Tibial artery (tissue), 4 donors: Measurements from ENCODE around the gene MCEMP1.

Experiments
- DNase-seq, 2 donors: peaks; one replicate each; pipeline ENCODE4 v3.0.0-alpha.2; 2019
- H3K27ac ChIP-seq, 2 donors: fragments of 200-600 bp; sonication (generic) in 1 of 2; 1 replicate in 1 of 2; 2 replicates in 1 of 2; pipeline ENCODE4 v1.5.1; 2018 to 2019; ENCODE audit warnings: mild to moderate bottlenecking in 1 of 2
- H3K27me3 ChIP-seq, 2 donors: fragments of 200-600 bp; sonication (generic) in 1 of 2; one replicate each; pipeline versions ENCODE4 v1.5.1 to v1.6.0; 2016 to 2019
- H3K36me3 ChIP-seq, 3 donors: fragments of 200-600 bp; sonication (generic) in 2 of 3; one replicate each; pipeline ENCODE4 v1.5.1; 2016 to 2019; ENCODE audit warnings: mild to moderate bottlenecking in 2 of 3
- H3K4me1 ChIP-seq, 4 donors: fragments of 200-600 bp; sonication (generic) in 2 of 4; 1 replicate in 3 of 4; 2 replicates in 1 of 4; pipeline ENCODE4 v1.5.1; 2016 to 2019
- H3K4me3 ChIP-seq, 2 donors: fragments of 200-600 bp; sonication (generic) in 1 of 2; 1 replicate in 1 of 2; 2 replicates in 1 of 2; pipeline ENCODE4 v1.5.1; 2018 to 2019; ENCODE audit warnings: mild to moderate bottlenecking in 2 of 2
- H3K9me3 ChIP-seq, 3 donors: fragments of 200-600 bp; sonication (generic) in 1 of 3; one replicate each; pipeline ENCODE4 v1.5.1; 2016 to 2019
- CTCF ChIP-seq, 2 experiments: fragments of 200-600 bp in 1 of 2; fragments of 450-650 bp in 1 of 2; IDR thresholded peaks; one replicate each; pipeline ENCODE4 v1.5.1; 2017 to 2019; ENCODE audit warnings: antibody characterized with exemption in 2 of 2, mild to moderate bottlenecking in 1 of 2, moderate library complexity in 1 of 2
- intact Hi-C: fragments of 100-400 bp; cut with DNase I; formaldehyde crosslinking; loops from one replicate; pipeline ENCODE4 v1.15.0; 2023; ENCODE audit warnings: low total_unique reads

Gene MCEMP1

GRCh38 chr19:7668842-7669241 is 8.0 kb upstream of the MCEMP1 start, which contains the start of gene RETN:
TSS of gene RETN (plus strand) at chr19:7669049. CDS start at chr19:7669327, 278 bp downstream.
- H3K27me3 ChIP-seq: peaks cover 0 to 45% of the 10 kb centered on the region in 2 donors
- TF ChIP-seq CTCF (IDR thresholded peaks at IDR 0.05): no peak
- intact Hi-C loops: no loop called here
- peaks cover 0 to 6% (median 0%) of the 10 kb centered on the region in 4 donors for H3K4me1 ChIP-seq
- no peaks in the 10 kb centered on the region for H3K9me3 ChIP-seq
- no peaks in the 10 kb centered on the region for H3K36me3 ChIP-seq
- no peak within 1 kb of the TSS for H3K27ac ChIP-seq
- no peak within 1 kb of the TSS for H3K4me3 ChIP-seq
- no peak for DNase-seq

- TF ChIP-seq CTCF (IDR thresholded peaks at IDR 0.05): no peak
- Histone ChIP-seq H3K27ac (no peak overlapping the region), H3K9me3 (no peaks in the 10 kb centered on the region), H3K36me3 (no peaks in the 10 kb centered on the region), H3K27me3 (peaks cover 0 to 43% of the 10 kb centered on the region in 2 donors), H3K4me3 (no peak overlapping the region), H3K4me1 (peaks cover 0 to 6% (median 0%) of the 10 kb centered on the region in 4 donors)
- DNase-seq: no peak
- intact Hi-C loops: loop anchor here (10.0 kb wide), 1 partner anchor 315 kb away; no protein-coding TSS in a partner anchor
Measured at GRCh38 chr19:7669641-7670040, 7.2 kb upstream of the MCEMP1 start.

- Histone ChIP-seq H3K27ac (no peak overlapping the region), H3K9me3 (no peaks in the 10 kb centered on the region), H3K36me3 (no peaks in the 10 kb centered on the region), H3K4me1 (peaks cover 0 to 6% (median 0%) of the 10 kb centered on the region in 4 donors), H3K27me3 (peaks cover 0 to 43% of the 10 kb centered on the region in 2 donors), H3K4me3 (no peak overlapping the region)
- DNase-seq: no peak
- TF ChIP-seq CTCF (IDR thresholded peaks at IDR 0.05): no peak
- intact Hi-C loops: loop anchor here (10.0 kb wide), 1 partner anchor 315 kb away; no protein-coding TSS in a partner anchor
Measured at GRCh38 chr19:7670150-7670783, 6.6 kb upstream of the MCEMP1 start.

GRCh38 chr19:7670790-7671189 is 6.1 kb upstream of the MCEMP1 start:
- intact Hi-C loops: loop anchor here (10.0 kb wide), 1 partner anchor 316 kb away; no protein-coding TSS in a partner anchor
- Histone ChIP-seq H3K9me3 (no peaks in the 10 kb centered on the region), H3K36me3 (no peaks in the 10 kb centered on the region), H3K4me1 (peaks cover 0 to 6% (median 0%) of the 10 kb centered on the region in 4 donors), H3K27ac (no peak overlapping the region), H3K4me3 (no peak overlapping the region), H3K27me3 (peaks cover 0 to 43% of the 10 kb centered on the region in 2 donors)
- TF ChIP-seq CTCF (IDR thresholded peaks at IDR 0.05): no peak
- no peak for DNase-seq

- Histone ChIP-seq H3K4me3 (no peak overlapping the region), H3K4me1 (peaks cover 0 to 6% (median 0%) of the 10 kb centered on the region in 4 donors), H3K36me3 (no peaks in the 10 kb centered on the region), H3K27ac (no peak overlapping the region), H3K27me3 (peaks cover 0 to 58% of the 10 kb centered on the region in 2 donors), H3K9me3 (no peaks in the 10 kb centered on the region)
- intact Hi-C loops: loop anchor here (10.0 kb wide), 1 partner anchor 318 kb away; no protein-coding TSS in a partner anchor
- no peak for DNase-seq
- no peak for TF ChIP-seq CTCF (IDR thresholded peaks at IDR 0.05)
Measured at GRCh38 chr19:7672522-7672921, 4.4 kb upstream of the MCEMP1 start.
